Lung (tissue), 12 donors: Measurements from ENCODE around the gene ABCA1. TPM values are rescaled to one million over a fixed set of nuclear protein-coding genes. Genes with fewer than 3 reads are reported as not detected.
"Not testable (repeated sequence)": the region's sequence is repeated elsewhere in the genome, so short reads cannot be mapped to it uniquely, and the experiment has no call there.

ENCODE experiments used
- ATAC-seq: fragments of 200-7000 bp; cut with Tn5 transposase; one replicate; pipeline ENCODE4 v1.9.1; 2020; ENCODE audit warnings: moderate number of reproducible peaks; ENCODE audit not compliant: insufficient read depth, low FRiP score
- DNase-seq, 3 donors: peaks; one replicate each; pipeline ENCODE4 v3.0.0-alpha.2; 2013 to 2017
- H3K27ac ChIP-seq, 2 donors: one replicate each; pipeline ENCODE4 v1.5.1; 2013; ENCODE audit warnings: mild to moderate bottlenecking in 2 of 2, moderate library complexity in 2 of 2, control low read depth in 1 of 2, inconsistent platforms in 1 of 2, low read depth in 1 of 2, low read length in 1 of 2
- H3K27me3 ChIP-seq, 3 donors: one replicate each; pipeline ENCODE4 v1.5.1; 2013; ENCODE audit warnings: low read length in 2 of 3; ENCODE audit not compliant: control insufficient read depth in 3 of 3, insufficient read depth in 3 of 3
- H3K36me3 ChIP-seq, 4 donors: one replicate each; pipeline ENCODE4 v1.5.1; 2013; ENCODE audit warnings: low read length in 4 of 4, mild to moderate bottlenecking in 1 of 4, moderate library complexity in 1 of 4; ENCODE audit not compliant: control insufficient read depth in 4 of 4, insufficient read depth in 4 of 4
- H3K4me1 ChIP-seq, 5 donors: one replicate each; pipeline ENCODE4 v1.5.1; 2013; ENCODE audit warnings: low read length in 5 of 5, mild to moderate bottlenecking in 2 of 5, moderate library complexity in 1 of 5; ENCODE audit not compliant: control insufficient read depth in 5 of 5, insufficient read depth in 5 of 5
- H3K4me3 ChIP-seq: one replicate; pipeline ENCODE4 v1.5.1; 2013; ENCODE audit warnings: mild to moderate bottlenecking, control low read depth, moderate library complexity
- H3K9ac ChIP-seq, 2 donors: one replicate each; pipeline ENCODE4 v1.5.1; 2013; ENCODE audit warnings: low read length in 2 of 2, control low read depth in 1 of 2; ENCODE audit not compliant: insufficient read depth in 1 of 2
- H3K9me3 ChIP-seq, 4 donors: one replicate each; pipeline ENCODE4 v1.5.1; 2013; ENCODE audit warnings: low read length in 3 of 4, mild to moderate bottlenecking in 1 of 4, moderate library complexity in 1 of 4; ENCODE audit not compliant: control insufficient read depth in 4 of 4, insufficient read depth in 3 of 4
- CTCF ChIP-seq: IDR thresholded peaks from 2 replicates; pipeline ENCODE4 v1.5.1; 2012; ENCODE audit warnings: mild to moderate bottlenecking; ENCODE audit errors: control extremely low read depth, extremely low read depth
- WGBS, 2 donors: extraction: QIAGEN DNeasy Blood & Tissue Kit; methylation state at CpG; one replicate each; pipeline ENCODE4 v1.1.7; 2013; 5-methylcytosine and 5-hydroxymethylcytosine counted together
- polyA plus RNA-seq, 2 donors: library from polyadenylated mRNA; stranded (reverse); fragments of 200-250 nt; gene quantifications; one replicate each; pipeline ENCODE4 v1.2.1, GENCODE V29; 2013
- total RNA-seq, 2 donors: library from RNA; depleted of rRNA in 1 of 2; stranded (reverse); fragments of >200 nt in 1 of 2; gene quantifications; one replicate each; pipeline ENCODE4 v1.2.1, GENCODE V29; 2014 to 2021
- donor health status: control.
- donor health status: control.
- donor health status: Bipolar disorder and iron deficiency.
- donor health status: healthy.
- donor health status: DM: yes; HTN: yes; CAD: no.

Gene ABCA1
- total and polyA plus RNA-seq, 4 donors: 5.4 to 140 (median 16.8) TPM

- ATAC-seq (no peak), DNase-seq (no peak)
- no peak for TF ChIP-seq CTCF
- Histone ChIP-seq H3K4me1 (peaks cover 0 to 13% (median 9%) of the 10 kb centered on the region in 5 donors), H3K9me3 (no peaks in the 10 kb centered on the region), H3K27ac (no peak overlapping the region), H3K27me3 (no peaks in the 10 kb centered on the region), H3K4me3 (no peak overlapping the region), H3K36me3 (peaks cover 0 to 19% (median 11%) of the 10 kb centered on the region in 4 donors), H3K9ac (no peak overlapping the region)
- WGBS, 2 donors: 28 to 59% methylated on average over 1 of the region's 1 CpG
These were observed 69.1 kb downstream of the ABCA1 start for GRCh38 chr9:104858846-104859245.

- Histone ChIP-seq H3K9me3 (no peaks in the 10 kb centered on the region), H3K36me3 (peaks cover 1 to 22% (median 12%) of the 10 kb centered on the region in 4 donors), H3K27ac (no peak overlapping the region), H3K4me3 (no peak overlapping the region), H3K27me3 (no peaks in the 10 kb centered on the region), H3K9ac (no peak overlapping the region), H3K4me1 (peaks cover 0 to 9% (median 4%) of the 10 kb centered on the region in 5 donors)
- peak; percentile 42 for ATAC-seq
- no peak for TF ChIP-seq CTCF
- 87 to 96% methylated on average over 4 of the region's 4 CpGs for WGBS, 2 donors
- no peak for DNase-seq
These were observed 69.7 kb downstream of the ABCA1 start for GRCh38 chr9:104858271-104858670.

GRCh38 chr9:104856413-104856941 lies 71.5 kb downstream of the ABCA1 start:
- no peak for DNase-seq
- ATAC-seq: no peak
- Histone ChIP-seq H3K9me3 (no peaks in the 10 kb centered on the region), H3K27ac (no peak overlapping the region), H3K27me3 (no peaks in the 10 kb centered on the region), H3K4me1 (peaks cover 0 to 9% (median 4%) of the 10 kb centered on the region in 5 donors), H3K4me3 (no peak overlapping the region), H3K9ac (no peak overlapping the region), H3K36me3 (peaks cover 5 to 22% (median 13%) of the 10 kb centered on the region in 4 donors)
- TF ChIP-seq CTCF: no peak
- 66 to 80% methylated on average over 5 of the region's 5 CpGs for WGBS, 2 donors

- TF ChIP-seq CTCF: no peak
- WGBS, 2 donors: 68 to 81% methylated on average over 3 of the region's 3 CpGs
- no peak overlapping the region for H3K27ac ChIP-seq
- peaks cover 5 to 20% (median 11%) of the 10 kb centered on the region in 4 donors for H3K36me3 ChIP-seq
- no peaks in the 10 kb centered on the region for H3K9me3 ChIP-seq
- no peak overlapping the region for H3K9ac ChIP-seq
- no peak for ATAC-seq
- peak in 2 of 3 donors; percentile 41 to 70 for DNase-seq
- H3K4me1 ChIP-seq: peaks cover 0 to 9% (median 4%) of the 10 kb centered on the region in 5 donors
- no peaks in the 10 kb centered on the region for H3K27me3 ChIP-seq
- H3K4me3 ChIP-seq: no peak overlapping the region
These were observed 72.1 kb downstream of the ABCA1 start for GRCh38 chr9:104855807-104856206.

- H3K4me1 ChIP-seq, H3K9me3 ChIP-seq, H3K27me3 ChIP-seq, ATAC-seq, DNase-seq, H3K9ac ChIP-seq, H3K4me3 ChIP-seq: not testable (repeated sequence)
- Histone ChIP-seq H3K36me3 (peaks cover 5 to 18% (median 11%) of the 10 kb centered on the region in 4 donors), H3K27ac (peak overlapping the region in 1 of 2 donors; percentile 17)
- WGBS, 2 donors: 81 to 93% methylated on average over 7 of the region's 7 CpGs
These were observed 72.7 kb downstream of the ABCA1 start for GRCh38 chr9:104855258-104855657.
